Fibroblast of mammary gland (primary cell): Measurements from ENCODE around the gene FGF11.

Experiments
- DNase-seq: peaks from one replicate; pipeline ENCODE4 v3.0.0-alpha.2; 2010; ENCODE audit warnings: low read depth
- H3K4me3 ChIP-seq: 2 replicates; pipeline ENCODE4 v1.5.1; 2011; ENCODE audit warnings: low read depth, mild to moderate bottlenecking, low read length, moderate library complexity; ENCODE audit not compliant: control insufficient read depth
- CTCF ChIP-seq: conservative IDR thresholded peaks from 2 replicates; pipeline ENCODE4 v1.5.1; 2011; ENCODE audit warnings: low read depth, low read length, inconsistent platforms; ENCODE audit not compliant: control insufficient read depth, insufficient read depth

FGF11 gene

DNA sequence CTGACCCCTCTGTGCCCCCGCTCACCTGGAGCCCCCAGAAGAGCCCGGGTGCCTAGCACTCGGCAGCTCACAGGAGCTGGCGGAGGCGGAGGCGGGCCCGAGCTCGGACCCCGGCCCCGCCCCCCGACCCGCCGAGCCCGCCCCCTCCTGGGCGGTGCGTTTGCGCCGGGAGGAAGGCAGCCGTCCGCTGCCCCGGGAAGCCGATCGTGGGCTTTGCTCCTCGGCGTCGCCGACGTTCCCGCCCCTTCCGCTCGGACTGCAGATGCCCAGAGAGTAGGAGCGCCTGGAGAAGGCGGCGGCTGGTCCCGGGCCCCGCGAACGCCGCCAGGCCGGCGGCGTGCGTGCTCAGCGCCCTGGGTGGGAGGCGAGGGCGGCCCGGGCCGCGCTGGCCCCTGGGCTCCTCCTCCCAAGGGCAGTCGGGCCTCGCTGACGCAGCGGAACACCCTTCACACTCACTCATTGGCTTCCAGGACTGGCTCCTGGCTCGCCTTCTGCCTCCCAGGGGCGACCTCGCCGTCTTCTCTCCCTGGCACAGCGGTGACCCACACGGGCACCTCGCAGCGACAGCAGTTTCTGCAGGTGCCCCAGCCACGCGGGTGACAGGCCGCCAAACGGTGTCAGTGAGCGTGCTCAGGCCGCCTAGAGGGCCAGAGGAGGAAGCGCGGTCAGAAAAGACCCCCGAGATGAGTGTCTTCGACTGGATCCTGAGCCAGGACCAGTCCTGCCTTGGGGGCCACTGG, 44.7 kb upstream of the FGF11 start, which contains the start of gene PLSCR3:
PLSCR3 (minus strand) TSS at position 74 of the 740 bp plus-strand sequence. CDS start 415 bp downstream, outside the sequence.
- DNase-seq, result peak; percentile 80
- peak; percentile 32 for TF ChIP-seq CTCF
- H3K4me3 ChIP-seq, result peak within 1 kb of the TSS; percentile 82

DNA sequence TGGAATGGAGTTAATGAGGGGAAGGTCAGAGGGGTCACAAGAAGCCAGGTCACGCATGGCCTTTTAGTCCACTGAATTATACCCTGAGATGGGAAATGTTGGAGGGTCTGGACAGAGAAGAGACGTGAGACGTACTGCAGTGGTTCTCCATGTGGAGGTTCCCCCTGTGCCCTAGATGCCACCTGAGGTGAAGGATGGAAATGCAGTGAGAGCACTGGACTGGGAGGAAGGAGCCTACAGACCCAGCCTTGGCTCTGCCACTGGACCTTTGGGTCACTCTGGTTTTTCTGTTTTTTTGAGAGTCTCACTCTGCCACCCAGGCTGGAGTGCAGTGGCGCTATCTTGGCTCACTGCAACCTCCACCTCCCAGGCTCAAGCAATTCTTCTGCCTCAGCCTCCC, 43.2 kb upstream of the FGF11 start:
- no peak for DNase-seq
- TF ChIP-seq CTCF, result no peak
- H3K4me3 ChIP-seq, result no peak overlapping the region

DNA sequence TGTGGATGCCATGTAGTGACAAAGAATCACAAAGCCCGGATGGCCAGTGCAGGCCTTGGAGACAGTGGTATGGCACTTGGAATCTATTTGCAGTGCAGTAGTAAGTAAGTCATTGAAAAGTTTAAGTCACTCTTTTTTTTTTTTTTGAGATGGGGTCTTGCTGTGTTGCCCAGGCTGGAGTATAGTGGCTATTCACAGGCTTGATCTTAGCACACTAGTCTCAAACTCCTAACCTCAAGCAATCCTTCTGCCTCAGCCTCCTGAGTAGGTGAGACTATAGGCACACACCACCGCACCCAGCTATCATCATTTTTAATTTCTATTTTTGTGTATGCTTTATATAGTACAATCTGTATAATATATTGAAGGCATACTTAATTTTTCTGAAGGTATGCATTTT, 40.7 kb upstream of the FGF11 start:
- DNase-seq, result no peak
- no peak for TF ChIP-seq CTCF
- no peak overlapping the region for H3K4me3 ChIP-seq

- H3K4me3 ChIP-seq, result peak overlapping the region; percentile 67
- no peak for TF ChIP-seq CTCF
- no peak for DNase-seq
These were observed 36.1 kb upstream of the FGF11 start for GRCh38 chr17:7403043-7403726.

DNA sequence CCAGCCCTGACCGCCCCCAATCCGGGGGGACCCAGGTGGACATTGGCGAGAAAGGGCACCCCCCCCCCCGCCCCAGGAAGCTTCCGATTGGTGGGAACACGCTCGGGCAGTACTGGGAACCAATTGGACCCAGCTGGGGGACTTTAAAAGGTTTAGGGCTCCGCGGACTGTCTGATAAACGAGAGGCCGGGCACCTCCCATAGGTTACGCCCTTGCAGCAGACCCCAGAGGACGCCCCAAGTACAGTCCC, 35.7 kb upstream of the FGF11 start:
- TF ChIP-seq CTCF, result no peak
- peak overlapping the region; percentile 67 for H3K4me3 ChIP-seq
- no peak for DNase-seq

GRCh38 chr17:7403977-7404736, 35.2 kb upstream of the FGF11 start, which contains the start of gene TMEM256:
TSS of gene TMEM256 (minus strand) at chr17:7404097. CDS start at chr17:7404084, 13 bp downstream.
- peak; percentile 99 for DNase-seq
- H3K4me3 ChIP-seq, result peak within 1 kb of the TSS; percentile 69
- no peak for TF ChIP-seq CTCF
